H9 (cell line): ENCODE results near the gene ELF2. TPM values are rescaled to one million over a fixed set of nuclear protein-coding genes. Genes with fewer than 3 reads are reported as not detected.

ENCODE experiments used
- DNase-seq: peaks from one replicate; pipeline ENCODE4 v3.0.0-alpha.2; 2017
- H2AFZ ChIP-seq: one replicate; pipeline ENCODE4 v1.6.1; 2013; ENCODE audit warnings: mild to moderate bottlenecking, low read length, control low read depth, moderate library complexity
- H2AK5ac ChIP-seq: 2 replicates; pipeline ENCODE4 v1.6.1; 2013; ENCODE audit warnings: low read length, control low read depth, mixed read lengths; ENCODE audit not compliant: insufficient read length
- H2BK120ac ChIP-seq: one replicate; pipeline ENCODE4 v1.6.1; 2013; ENCODE audit warnings: low read depth, mild to moderate bottlenecking, low read length, control low read depth, inconsistent platforms; ENCODE audit not compliant: poor library complexity, severe bottlenecking
- H2BK12ac ChIP-seq: 2 replicates; pipeline ENCODE4 v1.6.1; 2013; ENCODE audit warnings: low read length, control low read depth, mixed read lengths, low read depth; ENCODE audit not compliant: insufficient read length
- H2BK15ac ChIP-seq: 2 replicates; pipeline ENCODE4 v1.6.1; 2013; ENCODE audit warnings: low read depth, low read length, control low read depth
- H2BK20ac ChIP-seq: one replicate; pipeline ENCODE4 v1.6.1; 2013; ENCODE audit warnings: low read depth, mild to moderate bottlenecking, low read length, control low read depth, inconsistent platforms; ENCODE audit not compliant: poor library complexity, severe bottlenecking
- H2BK5ac ChIP-seq: 2 replicates; pipeline ENCODE4 v1.6.1; 2013; ENCODE audit warnings: low read length, control low read depth, mixed read lengths; ENCODE audit not compliant: insufficient read length
- H3K14ac ChIP-seq: 2 replicates; pipeline ENCODE4 v1.6.1; 2013; ENCODE audit warnings: low read length, control low read depth; ENCODE audit not compliant: insufficient read depth
- H3K18ac ChIP-seq: 2 replicates; pipeline ENCODE4 v1.6.1; 2013; ENCODE audit warnings: low read depth, mild to moderate bottlenecking, mixed read lengths, low read length, control low read depth; ENCODE audit not compliant: insufficient read length
- H3K23ac ChIP-seq: 2 replicates; pipeline ENCODE4 v1.6.1; 2013; ENCODE audit warnings: low read length, control low read depth, mixed read lengths, low read depth; ENCODE audit not compliant: insufficient read length
- H3K23me2 ChIP-seq: 2 replicates; pipeline ENCODE4 v1.6.1; 2013; ENCODE audit warnings: low read depth, mild to moderate bottlenecking, mixed read lengths, low read length, control low read depth; ENCODE audit not compliant: insufficient read length, poor library complexity, severe bottlenecking
- H3K27ac ChIP-seq: 2 replicates; pipeline ENCODE4 v1.5.1; 2013; ENCODE audit warnings: low read length, control low read depth, mixed read lengths, low read depth; ENCODE audit not compliant: insufficient read length
- H3K27me3 ChIP-seq: 2 replicates; pipeline ENCODE4 v1.6.1; 2013; ENCODE audit warnings: low read length, control low read depth, inconsistent platforms; ENCODE audit not compliant: insufficient read depth
- H3K4ac ChIP-seq: 2 replicates; pipeline ENCODE4 v1.6.1; 2013; ENCODE audit warnings: low read depth, mild to moderate bottlenecking, control low read depth, inconsistent platforms, low read length, moderate library complexity
- H3K4me1 ChIP-seq: 2 replicates; pipeline ENCODE4 v1.6.1; 2013; ENCODE audit warnings: low read length, control low read depth, inconsistent platforms; ENCODE audit not compliant: insufficient read depth
- H3K4me2 ChIP-seq: 2 replicates; pipeline ENCODE4 v1.6.1; 2013; ENCODE audit warnings: low read length, control low read depth, mixed read lengths; ENCODE audit not compliant: insufficient read length, insufficient read depth
- H3K56ac ChIP-seq: 2 replicates; pipeline ENCODE4 v1.6.1; 2013; ENCODE audit warnings: low read depth, mild to moderate bottlenecking, mixed read lengths, low read length, control low read depth; ENCODE audit not compliant: insufficient read length
- H3K79me1 ChIP-seq: 2 replicates; pipeline ENCODE4 v1.6.1; 2013; ENCODE audit warnings: low read depth, mild to moderate bottlenecking, moderate library complexity, low read length, control low read depth, inconsistent platforms; ENCODE audit not compliant: insufficient read depth, poor library complexity, severe bottlenecking
- H3K79me2 ChIP-seq: 2 replicates; pipeline ENCODE4 v1.6.1; 2013; ENCODE audit warnings: low read length, control low read depth, inconsistent platforms; ENCODE audit not compliant: insufficient read depth
- H3K9ac ChIP-seq: 2 replicates; pipeline ENCODE4 v1.6.1; 2013; ENCODE audit warnings: low read length, control low read depth, mixed read lengths; ENCODE audit not compliant: insufficient read length; ENCODE audit errors: extremely low read depth
- H3K9me3 ChIP-seq: one replicate; pipeline ENCODE4 v1.6.1; 2013; ENCODE audit warnings: low read depth, low read length, inconsistent platforms; ENCODE audit not compliant: control insufficient read depth
- H3T11ph ChIP-seq: one replicate; pipeline ENCODE4 v1.6.1; 2013; ENCODE audit warnings: mild to moderate bottlenecking, low read length, control low read depth, inconsistent platforms
- H4K20me1 ChIP-seq: one replicate; pipeline ENCODE4 v1.6.1; 2013; ENCODE audit not compliant: control insufficient read depth, insufficient read length, insufficient read depth
- H4K5ac ChIP-seq: 2 replicates; pipeline ENCODE4 v1.6.1; 2013; ENCODE audit warnings: low read depth, mild to moderate bottlenecking, mixed read lengths, low read length, control low read depth; ENCODE audit not compliant: insufficient read length
- H4K8ac ChIP-seq: replicated peaks from 2 replicates; pipeline ENCODE4 v1.6.1; 2013; ENCODE audit warnings: low read length, control low read depth, mixed read lengths, low read depth; ENCODE audit not compliant: insufficient read length
- H4K91ac ChIP-seq: 2 replicates; pipeline ENCODE4 v1.6.1; 2013; ENCODE audit warnings: low read depth, mild to moderate bottlenecking, moderate library complexity, mixed read lengths, low read length, control low read depth; ENCODE audit not compliant: insufficient read length
- H3K27ac Mint-ChIP-seq, 3 experiments: 2 replicates in 2 of 3; 3 replicates in 1 of 3; pipeline ENCODE4 v1.8.0; 2020 to 2021; ENCODE audit warnings: mixed read lengths in 3 of 3, mild to moderate bottlenecking in 1 of 3, moderate library complexity in 1 of 3
- H3K27me3 Mint-ChIP-seq: 2 replicates; pipeline ENCODE4 v1.8.0; 2021; ENCODE audit warnings: low read depth, mild to moderate bottlenecking, moderate library complexity, mixed read lengths
- H3K36me3 Mint-ChIP-seq, 3 experiments: 2 replicates in 2 of 3; 3 replicates in 1 of 3; pipeline ENCODE4 v1.8.0; 2020 to 2021; ENCODE audit warnings: low read depth in 3 of 3, mixed read lengths in 3 of 3; ENCODE audit not compliant: insufficient read depth in 1 of 3
- H3K4me1 Mint-ChIP-seq, 2 experiments: 2 replicates each; pipeline ENCODE4 v1.8.0; 2020; ENCODE audit warnings: mixed read lengths in 2 of 2
- H3K4me3 Mint-ChIP-seq, 2 experiments: 2 replicates in 1 of 2; 3 replicates in 1 of 2; pipeline ENCODE4 v1.8.0; 2020 to 2021; ENCODE audit warnings: mild to moderate bottlenecking in 2 of 2, mixed read lengths in 2 of 2, moderate library complexity in 1 of 2
- H3K9me3 Mint-ChIP-seq, 2 experiments: 2 replicates in 1 of 2; 3 replicates in 1 of 2; pipeline ENCODE4 v1.8.0; 2020; ENCODE audit warnings: mild to moderate bottlenecking in 2 of 2, mixed read lengths in 2 of 2, moderate library complexity in 1 of 2
- WGBS: extraction: QIAGEN DNeasy Blood & Tissue Kit; methylation state at CpG from one replicate; pipeline ENCODE4 v1.1.7; 2013; ENCODE audit warnings: missing lambda C conversion rate, low lambda C conversion rate, mixed read lengths; ENCODE audit not compliant: insufficient read length; ENCODE audit errors: extremely low coverage; 5-methylcytosine and 5-hydroxymethylcytosine counted together
- total RNA-seq: library from RNA; stranded (reverse); gene quantifications from 2 replicates; pipeline ENCODE4 v1.2.1, GENCODE V29; 2021
- TF ChIP-seq, protein P1 (sequence below): fragments of 200-600 bp; sonication (generic); conservative IDR thresholded peaks from 3 replicates; pipeline ENCODE4 v1.8.0; 2021; ENCODE audit warnings: antibody characterized with exemption, mild to moderate bottlenecking

The ELF2 gene
- total RNA-seq, 1 experiment from 2014 or later, result 49.6 TPM

DNA sequence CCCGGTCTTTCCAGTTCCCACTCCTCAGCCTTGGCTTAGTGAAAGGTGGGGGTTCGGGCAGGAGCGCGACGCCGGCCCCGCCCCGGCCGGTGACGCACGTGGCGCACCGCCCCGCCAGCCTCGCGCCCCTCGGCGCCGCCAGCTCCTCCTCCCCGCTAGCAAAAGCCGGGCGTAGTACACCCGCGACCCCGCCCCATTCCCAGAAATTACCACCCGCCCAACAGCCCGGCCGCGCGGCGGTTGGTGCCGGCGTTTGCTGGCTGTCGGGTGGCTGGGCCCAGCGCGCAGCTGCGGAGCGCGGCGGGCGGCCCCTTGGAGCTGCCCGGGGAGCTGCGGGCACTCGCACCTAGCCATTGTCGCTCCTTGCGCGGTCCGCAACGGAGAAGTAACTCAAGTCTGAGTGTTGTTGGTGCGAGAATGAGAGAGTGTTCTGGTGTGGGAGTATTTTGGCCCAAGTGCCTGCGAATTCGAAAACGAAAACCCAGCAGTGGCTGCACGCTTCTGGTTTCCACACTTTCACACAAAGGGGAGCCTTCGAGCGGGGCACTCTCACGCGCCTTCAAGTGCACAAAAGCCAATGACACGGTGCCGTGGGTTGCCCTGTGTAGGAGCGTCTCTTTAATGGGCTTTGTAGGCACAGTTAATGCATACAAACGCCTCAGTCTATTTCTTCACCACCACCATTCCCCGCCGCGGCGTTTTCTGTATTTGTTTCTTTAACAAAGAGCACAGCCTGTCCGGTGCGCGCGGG is 1.0 kb upstream of the ELF2 start:
- H2BK120ac ChIP-seq, result peak overlapping the region; percentile 63
- H3K36me3 Mint-ChIP-seq, result no peaks in the 10 kb centered on the region
- no CpG with 5 or more reads among the region's 70 CpGs for WGBS

More for the DNA sequence above, 1.0 kb upstream of the ELF2 start:
- no peaks in the 10 kb centered on the region for H3K4me1 ChIP-seq
- peaks cover 8% of the 10 kb centered on the region for H3K79me1 ChIP-seq
- no peak overlapping the region for H4K8ac ChIP-seq
- H3K27ac ChIP-seq, result peak overlapping the region; percentile 97
- peak overlapping the region; percentile 96 for H3K9ac ChIP-seq
- H3K4me1 Mint-ChIP-seq, result peaks cover 24 to 25% of the 10 kb centered on the region in 2 experiments
- no peak overlapping the region for H2AK5ac ChIP-seq
- H3K18ac ChIP-seq, result peak overlapping the region; percentile 99
- H2BK20ac ChIP-seq, result no peak overlapping the region
- H3K14ac ChIP-seq, result peak overlapping the region; percentile 96
- no peaks in the 10 kb centered on the region for H3K27me3 ChIP-seq
- H3K9me3 Mint-ChIP-seq, result no peaks in the 10 kb centered on the region
- no peak overlapping the region for H2AFZ ChIP-seq
- H3K79me2 ChIP-seq, result peaks cover 21% of the 10 kb centered on the region; the same call in 1 of the 2 replicates
- peak; percentile 96 for DNase-seq
- no peaks in the 10 kb centered on the region for H4K20me1 ChIP-seq
- H3K27ac Mint-ChIP-seq, result peak overlapping the region; percentile 91 to 99 (median 99)
- peak overlapping the region; percentile 94 for H2BK5ac ChIP-seq
- H3K23me2 ChIP-seq, result peaks cover 12% of the 10 kb centered on the region
- no peaks in the 10 kb centered on the region for H3K9me3 ChIP-seq
- H3K4me2 ChIP-seq, result peak overlapping the region; percentile 84
- peak overlapping the region; percentile 91 for H4K5ac ChIP-seq
- H4K91ac ChIP-seq, result no peak overlapping the region
- TF ChIP-seq, protein P1, sequence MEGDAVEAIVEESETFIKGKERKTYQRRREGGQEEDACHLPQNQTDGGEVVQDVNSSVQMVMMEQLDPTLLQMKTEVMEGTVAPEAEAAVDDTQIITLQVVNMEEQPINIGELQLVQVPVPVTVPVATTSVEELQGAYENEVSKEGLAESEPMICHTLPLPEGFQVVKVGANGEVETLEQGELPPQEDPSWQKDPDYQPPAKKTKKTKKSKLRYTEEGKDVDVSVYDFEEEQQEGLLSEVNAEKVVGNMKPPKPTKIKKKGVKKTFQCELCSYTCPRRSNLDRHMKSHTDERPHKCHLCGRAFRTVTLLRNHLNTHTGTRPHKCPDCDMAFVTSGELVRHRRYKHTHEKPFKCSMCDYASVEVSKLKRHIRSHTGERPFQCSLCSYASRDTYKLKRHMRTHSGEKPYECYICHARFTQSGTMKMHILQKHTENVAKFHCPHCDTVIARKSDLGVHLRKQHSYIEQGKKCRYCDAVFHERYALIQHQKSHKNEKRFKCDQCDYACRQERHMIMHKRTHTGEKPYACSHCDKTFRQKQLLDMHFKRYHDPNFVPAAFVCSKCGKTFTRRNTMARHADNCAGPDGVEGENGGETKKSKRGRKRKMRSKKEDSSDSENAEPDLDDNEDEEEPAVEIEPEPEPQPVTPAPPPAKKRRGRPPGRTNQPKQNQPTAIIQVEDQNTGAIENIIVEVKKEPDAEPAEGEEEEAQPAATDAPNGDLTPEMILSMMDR, result no peak
- no peaks in the 10 kb centered on the region for H3K27me3 Mint-ChIP-seq
- peak overlapping the region; percentile 11 for H3T11ph ChIP-seq
- no peak overlapping the region for H2BK15ac ChIP-seq
- H3K56ac ChIP-seq, result no peak overlapping the region
- no peak overlapping the region for H3K23ac ChIP-seq
- H3K4me3 Mint-ChIP-seq, result peak overlapping the region; percentile 89 to 94
- peak overlapping the region; percentile 10; the same call in 1 of the 2 replicates for H3K4ac ChIP-seq
- peak overlapping the region; percentile 16 for H2BK12ac ChIP-seq
